Right lobe of liver (tissue), 6 donors: ENCODE data around the gene CACNA1S. TPM values are rescaled to one million over a fixed set of nuclear protein-coding genes. Genes with fewer than 3 reads are reported as not detected.

Source experiments
- ATAC-seq, 4 donors: fragments of 200-7000 bp; cut with Tn5 transposase; one replicate each; pipeline ENCODE4 v1.9.1; 2020; ENCODE audit warnings: mild to moderate bottlenecking in 4 of 4, moderate library complexity in 4 of 4
- DNase-seq, 3 donors: peaks; one replicate each; pipeline ENCODE4 v3.0.0-alpha.2; 2020
- H3K27ac ChIP-seq, 3 donors: fragments of 200-600 bp; one replicate each; pipeline ENCODE4 v1.8.0; 2022
- H3K27me3 ChIP-seq, 2 donors: fragments of 200-600 bp; one replicate each; pipeline ENCODE4 v1.8.0; 2022
- H3K36me3 ChIP-seq, 4 donors: fragments of 200-600 bp; sonication (generic) in 1 of 4; one replicate each; pipeline versions ENCODE4 v1.5.1 to v1.8.0; 2017 to 2022; ENCODE audit warnings: control low read depth in 1 of 4
- H3K4me1 ChIP-seq, 4 donors: fragments of 200-600 bp; sonication (generic) in 1 of 4; one replicate each; pipeline versions ENCODE4 v1.5.1 to v1.8.0; 2017 to 2022; ENCODE audit warnings: control low read depth in 1 of 4
- H3K4me3 ChIP-seq, 3 donors: fragments of 200-600 bp; one replicate each; pipeline ENCODE4 v1.8.0; 2022
- H3K9me3 ChIP-seq, 4 donors: fragments of 200-600 bp; sonication (generic) in 1 of 4; one replicate each; pipeline versions ENCODE4 v1.5.1 to v1.8.0; 2017 to 2022; ENCODE audit warnings: control low read depth in 1 of 4
- CTCF ChIP-seq, 4 donors: fragments of 200-600 bp in 3 of 4; fragments of 450-650 bp in 1 of 4; IDR thresholded peaks; one replicate each; pipeline versions ENCODE4 v1.5.1 to v1.8.0; 2016 to 2022; ENCODE audit warnings: antibody characterized with exemption in 4 of 4, mild to moderate bottlenecking in 2 of 4
- POLR2A ChIP-seq: fragments of 450-650 bp; IDR thresholded peaks from one replicate; pipeline ENCODE4 v1.6.1; 2017; ENCODE audit warnings: antibody characterized with exemption, mild to moderate bottlenecking
- WGBS: methylation state at CpG from one replicate; pipeline ENCODE4 v1.1.6; 2018; ENCODE audit warnings: low coverage, low lambda C conversion rate; ENCODE audit not compliant: insufficient coverage; ENCODE audit errors: missing lambda C conversion rate; 5-methylcytosine and 5-hydroxymethylcytosine counted together
- intact Hi-C, 2 donors: fragments of 100-400 bp; cut with DNase I; formaldehyde crosslinking; loops; one replicate each; pipeline versions ENCODE4 v1.11.2 to v1.14.1; 2022
- total RNA-seq, 6 experiments: library from RNA; depleted of rRNA in 2 of 6; stranded (reverse); fragments of >200 nt in 2 of 6; fragmentation: NEBNext Ultra II Directional in 3 of 6; extraction: Animal tissue kit (Norgen Biotek cat#: 25700) in 3 of 6; gene quantifications; one replicate each; pipeline versions ENCODE4 v1.1.0 to v1.2.4, GENCODE V29; 2016 to 2023
- donor health status: DM: no; HTN: yes; CAD: no.
- donor health status: DM: no; HTN: no; CAD: no.
- donor health status: DM: no; HTN: no; CAD: no.
- donor health status: DM: no; HTN: yes; CAD: no.
- donor health status: DM: no; HTN: yes; CAD: no.

The CACNA1S gene
- total RNA-seq, 6 experiments from 2014 or later: 0.12 TPM; not detected in 5

DNA sequence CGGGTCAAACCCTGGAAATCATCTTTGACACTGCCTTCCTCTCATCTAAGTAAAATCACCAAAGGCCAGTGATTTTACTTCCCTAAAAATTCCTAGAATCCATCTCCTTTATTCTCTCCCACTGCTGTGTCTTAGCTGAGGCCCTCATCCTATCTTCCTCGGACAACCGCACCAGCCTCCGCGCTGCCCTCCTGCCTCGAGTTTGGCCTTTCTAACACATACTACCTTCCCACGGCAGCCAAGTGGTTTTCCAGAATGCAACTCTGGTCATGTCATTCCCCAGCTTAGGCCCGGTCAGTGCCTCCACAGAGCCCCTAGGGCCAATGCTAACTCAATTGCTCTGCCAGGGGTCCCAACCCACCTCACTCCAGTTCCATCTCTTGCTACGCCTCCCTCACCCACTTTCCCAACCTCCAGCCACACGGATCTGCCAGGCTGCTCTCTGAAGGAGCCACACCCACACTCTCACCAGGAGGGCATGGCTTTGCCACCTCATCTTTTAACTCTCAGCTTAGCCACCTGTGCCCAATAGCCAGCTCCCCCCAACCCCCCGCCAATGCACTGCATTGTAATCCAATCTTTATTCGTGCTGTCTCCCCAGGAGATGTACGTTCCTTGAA, 35.3 kb upstream of the CACNA1S start:
- Histone ChIP-seq H3K9me3 (no peaks in the 10 kb centered on the region), H3K27ac (no peak overlapping the region), H3K36me3 (peaks cover 0 to 28% (median 11%) of the 10 kb centered on the region in 4 donors), H3K27me3 (no peaks in the 10 kb centered on the region), H3K4me1 (no peaks in the 10 kb centered on the region), H3K4me3 (no peak overlapping the region)
- no peak for DNase-seq
- no peak for TF ChIP-seq POLR2A
- TF ChIP-seq CTCF (IDR thresholded peaks at IDR 0.05): no peak
- WGBS: 86% methylated on average over 11 of the region's 13 CpGs
- ATAC-seq: no peak
- intact Hi-C loops: no loop called here

GRCh38 chr1:201146626-201147390, 34.6 kb upstream of the CACNA1S start:
- H3K27ac ChIP-seq: no peak overlapping the region
- no peaks in the 10 kb centered on the region for H3K27me3 ChIP-seq
- ATAC-seq (no peak), DNase-seq (no peak)
- H3K4me1 ChIP-seq: no peaks in the 10 kb centered on the region
- H3K36me3 ChIP-seq: peaks cover 0 to 28% (median 11%) of the 10 kb centered on the region in 4 donors
- H3K4me3 ChIP-seq: no peak overlapping the region
- no peaks in the 10 kb centered on the region for H3K9me3 ChIP-seq
- TF ChIP-seq POLR2A (no peak), CTCF (IDR thresholded peaks at IDR 0.05) (no peak)
- intact Hi-C loops: no loop called here
- WGBS: 92% methylated on average over 10 of the region's 17 CpGs

- no peak overlapping the region for H3K27ac ChIP-seq
- DNase-seq (no peak), ATAC-seq (no peak)
- no peaks in the 10 kb centered on the region for H3K27me3 ChIP-seq
- TF ChIP-seq POLR2A (no peak), CTCF (IDR thresholded peaks at IDR 0.05) (no peak)
- no peaks in the 10 kb centered on the region for H3K4me1 ChIP-seq
- 82% methylated on average over 7 of the region's 7 CpGs for WGBS
- no peaks in the 10 kb centered on the region for H3K9me3 ChIP-seq
- peaks cover 0 to 27% (median 12%) of the 10 kb centered on the region in 4 donors for H3K36me3 ChIP-seq
- intact Hi-C loops: no loop called here
- no peak overlapping the region for H3K4me3 ChIP-seq
These were observed 33.6 kb upstream of the CACNA1S start for GRCh38 chr1:201145816-201146215.

GRCh38 chr1:201145132-201145531, 32.9 kb upstream of the CACNA1S start:
- no peak for TF ChIP-seq CTCF (IDR thresholded peaks at IDR 0.05)
- TF ChIP-seq POLR2A: no peak
- no peak for DNase-seq
- intact Hi-C loops: no loop called here
- 56% methylated on average over 3 of the region's 3 CpGs for WGBS
- Histone ChIP-seq H3K27me3 (no peaks in the 10 kb centered on the region), H3K9me3 (no peaks in the 10 kb centered on the region), H3K27ac (no peak overlapping the region), H3K36me3 (peaks cover 0 to 21% (median 13%) of the 10 kb centered on the region in 4 donors), H3K4me3 (no peak overlapping the region), H3K4me1 (no peaks in the 10 kb centered on the region)
- ATAC-seq: no peak
